Smooth muscle cell (in vitro differentiated cells): ENCODE results near the gene HBS1L. TPM values are rescaled to one million over a fixed set of nuclear protein-coding genes. Genes with fewer than 3 reads are reported as not detected.

Experiments
- DNase-seq: peaks from one replicate; lab custom pipeline; 2025; ENCODE audit not compliant: unreplicated experiment; lab: John Stamatoyannopoulos, UW
- H2AFZ ChIP-seq: fragments of 200-600 bp; sonication (generic); 2 replicates; pipeline ENCODE4 v1.6.0; 2016; ENCODE audit warnings: antibody characterized with exemption, low read depth, mild to moderate bottlenecking
- H3F3A ChIP-seq: fragments of 200-600 bp; sonication (generic); 2 replicates; pipeline ENCODE4 v1.6.0; 2017; ENCODE audit warnings: antibody characterized with exemption, low read depth
- H3K27ac ChIP-seq: fragments of 200-600 bp; sonication (generic); 2 replicates; pipeline ENCODE4 v1.5.1; 2016; ENCODE audit warnings: low read depth, mild to moderate bottlenecking
- H3K27me3 ChIP-seq: fragments of 200-600 bp; sonication (generic); 2 replicates; pipeline ENCODE4 v1.6.1; 2016; ENCODE audit warnings: low read depth, mild to moderate bottlenecking
- H3K36me3 ChIP-seq: fragments of 200-600 bp; sonication (generic); 2 replicates; pipeline ENCODE4 v1.5.1; 2016; ENCODE audit warnings: low read depth
- H3K4me1 ChIP-seq: fragments of 200-600 bp; sonication (generic); 2 replicates; pipeline ENCODE4 v1.5.1; 2016; ENCODE audit warnings: low read depth
- H3K4me2 ChIP-seq: fragments of 200-600 bp; sonication (generic); 2 replicates; pipeline ENCODE4 v1.6.0; 2016; ENCODE audit warnings: mild to moderate bottlenecking
- H3K4me3 ChIP-seq: fragments of 200-600 bp; sonication (generic); 2 replicates; pipeline ENCODE4 v1.5.1; 2016; ENCODE audit warnings: mild to moderate bottlenecking
- H3K79me2 ChIP-seq: fragments of 200-600 bp; sonication (generic); 2 replicates; pipeline ENCODE4 v1.6.0; 2016; ENCODE audit warnings: low read depth, mild to moderate bottlenecking
- H3K9ac ChIP-seq: fragments of 200-600 bp; sonication (generic); 2 replicates; pipeline ENCODE4 v1.6.0; 2016; ENCODE audit warnings: low read depth
- H3K9me3 ChIP-seq: fragments of 200-600 bp; sonication (generic); replicated peaks from 2 replicates; pipeline ENCODE4 v1.5.1; 2016; ENCODE audit warnings: low read depth
- H4K20me1 ChIP-seq: fragments of 200-600 bp; sonication (generic); 2 replicates; pipeline ENCODE4 v1.6.0; 2016; ENCODE audit warnings: low read depth
- WGBS: methylation state at CpG from one replicate; pipeline ENCODE4 v1.1.7; 2016; ENCODE audit warnings: low lambda C conversion rate; 5-methylcytosine and 5-hydroxymethylcytosine counted together
- polyA plus RNA-seq: library from polyadenylated mRNA; unstranded; fragments of >200 nt; fragmentation: Nextera tagmentation; extraction: Ambion mirVana; gene quantifications from 2 replicates; pipeline ENCODE4 v1.2.1, GENCODE V29; 2016
- total RNA-seq: library from RNA; depleted of rRNA; stranded (reverse); fragments of >200 nt; gene quantifications from 2 replicates; pipeline ENCODE4 v1.2.3, GENCODE V29; 2014
- TF ChIP-seq, protein P1 (sequence below): fragments of 200-600 bp; sonication (generic); IDR thresholded peaks from 2 replicates; pipeline ENCODE4 v1.5.1; 2017; ENCODE audit warnings: borderline replicate concordance, mild to moderate bottlenecking, antibody characterized with exemption; ENCODE audit not compliant: insufficient read depth, poor library complexity, severe bottlenecking

HBS1L gene
- total and polyA plus RNA-seq, 2 experiments from 2014 or later: 64.3 to 84.8 TPM

DNA sequence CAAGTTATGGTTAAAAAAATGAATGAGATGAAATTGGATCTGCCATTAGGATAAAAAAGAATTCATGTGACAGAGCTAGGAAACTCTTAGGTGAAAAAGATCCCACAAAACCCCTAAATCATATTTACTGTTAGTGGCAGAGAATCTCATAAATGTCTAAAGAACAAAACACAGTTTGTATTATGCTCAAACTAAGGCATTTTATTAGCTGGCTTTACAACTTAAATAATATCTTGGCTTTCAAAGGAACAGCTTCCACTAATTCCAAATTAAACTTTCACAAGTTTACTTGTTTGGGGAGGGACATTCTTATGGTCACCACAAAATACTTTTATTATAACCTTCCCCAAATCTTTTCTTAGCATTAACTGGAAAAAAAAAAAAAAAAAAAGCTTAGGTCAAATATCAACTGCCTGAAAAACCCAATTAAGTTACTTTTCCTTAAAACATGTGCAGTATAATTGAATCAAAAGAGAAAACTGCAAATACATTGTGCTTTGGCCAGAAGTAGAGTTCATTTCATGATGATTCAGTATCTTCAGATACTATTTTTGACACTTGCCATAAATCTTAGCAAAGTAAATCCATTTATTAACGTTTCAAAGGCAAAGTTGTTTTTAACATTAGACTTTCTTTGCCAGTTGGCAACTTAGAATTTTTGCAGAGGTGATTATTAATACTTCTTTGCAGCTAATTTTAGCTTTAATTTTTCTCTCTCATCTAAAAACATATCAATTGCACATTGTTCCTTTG, 90.0 kb downstream of the HBS1L start:
- H4K20me1 ChIP-seq: no peaks in the 10 kb centered on the region
- H3K4me2 ChIP-seq: no peak overlapping the region
- no peak overlapping the region for H3K27ac ChIP-seq
- TF ChIP-seq, protein P1, sequence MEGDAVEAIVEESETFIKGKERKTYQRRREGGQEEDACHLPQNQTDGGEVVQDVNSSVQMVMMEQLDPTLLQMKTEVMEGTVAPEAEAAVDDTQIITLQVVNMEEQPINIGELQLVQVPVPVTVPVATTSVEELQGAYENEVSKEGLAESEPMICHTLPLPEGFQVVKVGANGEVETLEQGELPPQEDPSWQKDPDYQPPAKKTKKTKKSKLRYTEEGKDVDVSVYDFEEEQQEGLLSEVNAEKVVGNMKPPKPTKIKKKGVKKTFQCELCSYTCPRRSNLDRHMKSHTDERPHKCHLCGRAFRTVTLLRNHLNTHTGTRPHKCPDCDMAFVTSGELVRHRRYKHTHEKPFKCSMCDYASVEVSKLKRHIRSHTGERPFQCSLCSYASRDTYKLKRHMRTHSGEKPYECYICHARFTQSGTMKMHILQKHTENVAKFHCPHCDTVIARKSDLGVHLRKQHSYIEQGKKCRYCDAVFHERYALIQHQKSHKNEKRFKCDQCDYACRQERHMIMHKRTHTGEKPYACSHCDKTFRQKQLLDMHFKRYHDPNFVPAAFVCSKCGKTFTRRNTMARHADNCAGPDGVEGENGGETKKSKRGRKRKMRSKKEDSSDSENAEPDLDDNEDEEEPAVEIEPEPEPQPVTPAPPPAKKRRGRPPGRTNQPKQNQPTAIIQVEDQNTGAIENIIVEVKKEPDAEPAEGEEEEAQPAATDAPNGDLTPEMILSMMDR: no peak
- no peak overlapping the region for H3K9ac ChIP-seq
- H3K36me3 ChIP-seq: peaks cover 31% of the 10 kb centered on the region
- H3K27me3 ChIP-seq: no peaks in the 10 kb centered on the region
- no peaks in the 10 kb centered on the region for H3K4me1 ChIP-seq
- no peak overlapping the region for H2AFZ ChIP-seq
- 89% methylated on average over 1 of the region's 1 CpG for WGBS
- DNase-seq: no peak
- H3K4me3 ChIP-seq: no peak overlapping the region
- H3F3A ChIP-seq: no peaks in the 10 kb centered on the region
- no peaks in the 10 kb centered on the region for H3K79me2 ChIP-seq
- H3K9me3 ChIP-seq: peaks cover 2% of the 10 kb centered on the region

DNA sequence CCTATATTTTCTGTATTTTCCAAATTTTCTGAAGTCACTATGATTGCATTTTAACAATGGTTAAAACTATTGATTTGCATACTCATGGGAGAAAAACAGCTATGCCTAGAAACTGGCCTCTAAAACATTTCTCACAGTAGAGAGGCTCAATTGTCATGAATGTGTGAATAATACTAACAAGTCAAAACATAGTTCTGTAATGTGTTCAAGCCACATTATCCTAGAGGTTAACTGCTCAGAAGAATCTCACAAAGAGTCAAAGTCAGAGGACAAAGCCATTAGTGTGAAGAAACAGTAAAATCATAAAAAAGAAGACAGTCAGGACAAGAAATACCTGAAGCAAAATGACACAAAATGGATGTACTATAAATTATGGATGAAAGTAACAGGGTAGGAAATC, 92.2 kb downstream of the HBS1L start:
- Histone ChIP-seq H2AFZ (no peak overlapping the region), H3K79me2 (no peaks in the 10 kb centered on the region), H3K4me2 (no peak overlapping the region), H4K20me1 (no peaks in the 10 kb centered on the region), H3K9ac (no peak overlapping the region), H3K4me1 (no peaks in the 10 kb centered on the region), H3K36me3 (peaks cover 29% of the 10 kb centered on the region), H3K4me3 (no peak overlapping the region), H3K27me3 (no peaks in the 10 kb centered on the region), H3K27ac (no peak overlapping the region), H3K9me3 (peaks cover 4% of the 10 kb centered on the region), H3F3A (no peaks in the 10 kb centered on the region)
- TF ChIP-seq, protein P1: no peak
- DNase-seq: no peak

DNA sequence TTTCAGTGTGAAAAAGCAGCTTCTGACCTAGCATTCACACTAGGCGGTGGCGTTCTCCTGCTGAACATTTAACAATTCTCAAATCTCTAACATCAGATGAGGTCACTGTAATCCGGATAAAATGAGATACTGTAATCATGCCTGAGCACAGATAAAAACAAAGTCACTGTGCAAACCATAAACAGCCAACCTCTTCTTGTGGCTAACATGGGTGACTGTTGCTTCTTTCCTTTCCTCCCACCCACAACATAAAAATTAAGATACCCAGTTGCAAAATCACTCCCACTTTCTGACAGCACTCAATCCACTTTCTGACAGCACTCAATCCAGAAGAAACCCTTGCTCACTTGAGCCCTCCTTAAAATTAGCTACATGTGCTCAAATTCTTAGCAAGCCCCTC, 93.3 kb downstream of the HBS1L start:
- H3F3A ChIP-seq: no peaks in the 10 kb centered on the region
- peaks cover 4% of the 10 kb centered on the region for H3K9me3 ChIP-seq
- no peak overlapping the region for H3K4me3 ChIP-seq
- peaks cover 27% of the 10 kb centered on the region for H3K36me3 ChIP-seq
- H3K27ac ChIP-seq: no peak overlapping the region
- H2AFZ ChIP-seq: no peak overlapping the region
- TF ChIP-seq, protein P1: no peak
- no peaks in the 10 kb centered on the region for H3K27me3 ChIP-seq
- H3K79me2 ChIP-seq: no peaks in the 10 kb centered on the region
- no peak overlapping the region for H3K4me2 ChIP-seq
- 88% methylated on average over 3 of the region's 3 CpGs for whole genome bisulfite sequencing
- no peaks in the 10 kb centered on the region for H4K20me1 ChIP-seq
- no peaks in the 10 kb centered on the region for H3K4me1 ChIP-seq
- DNase-seq: no peak
- no peak overlapping the region for H3K9ac ChIP-seq

DNA sequence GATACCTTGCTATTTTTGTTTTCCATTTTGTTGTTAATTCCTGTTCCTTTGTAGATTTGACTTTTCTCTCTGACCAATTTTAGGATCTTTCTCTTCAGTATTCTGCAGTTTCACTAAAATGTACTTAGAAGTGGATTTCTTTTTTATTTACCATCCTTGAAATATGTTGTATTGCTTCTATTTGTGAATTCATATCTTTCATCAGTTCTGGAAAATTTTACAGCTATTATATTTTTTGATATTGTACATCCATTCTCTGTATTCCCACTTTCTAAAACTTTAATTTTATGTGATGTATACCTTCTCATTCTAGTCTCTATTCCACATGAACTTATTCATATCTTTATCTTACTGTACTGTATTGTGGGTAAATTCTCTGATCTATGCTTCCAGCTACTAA, 95.0 kb downstream of the HBS1L start:
- H3K4me2 ChIP-seq: no peak overlapping the region
- H3K27ac ChIP-seq: no peak overlapping the region
- no peak overlapping the region for H3K9ac ChIP-seq
- no peaks in the 10 kb centered on the region for H3K27me3 ChIP-seq
- no peak overlapping the region for H3K4me3 ChIP-seq
- no peaks in the 10 kb centered on the region for H3K79me2 ChIP-seq
- TF ChIP-seq, protein P1: no peak
- H2AFZ ChIP-seq: no peak overlapping the region
- H3K9me3 ChIP-seq: peaks cover 4% of the 10 kb centered on the region
- peaks cover 14% of the 10 kb centered on the region for H3K36me3 ChIP-seq
- H3K4me1 ChIP-seq: no peaks in the 10 kb centered on the region
- H3F3A ChIP-seq: no peaks in the 10 kb centered on the region
- no peak for DNase-seq
- H4K20me1 ChIP-seq: no peaks in the 10 kb centered on the region
